SK-N-MC (cell line): Measurements from ENCODE around the gene GJC2.

ENCODE experiments used
- EZH2 ChIP-seq: fragments of 200-600 bp; sonication (generic); IDR thresholded peaks from one replicate; pipeline ENCODE4 v1.6.1; 2017; ENCODE audit warnings: antibody characterized with exemption
- POLR2AphosphoS5 ChIP-seq: IDR thresholded peaks from 2 replicates; pipeline ENCODE4 v1.6.1; 2012; ENCODE audit warnings: mild to moderate bottlenecking, low read depth, low read length, borderline replicate concordance

DNA sequence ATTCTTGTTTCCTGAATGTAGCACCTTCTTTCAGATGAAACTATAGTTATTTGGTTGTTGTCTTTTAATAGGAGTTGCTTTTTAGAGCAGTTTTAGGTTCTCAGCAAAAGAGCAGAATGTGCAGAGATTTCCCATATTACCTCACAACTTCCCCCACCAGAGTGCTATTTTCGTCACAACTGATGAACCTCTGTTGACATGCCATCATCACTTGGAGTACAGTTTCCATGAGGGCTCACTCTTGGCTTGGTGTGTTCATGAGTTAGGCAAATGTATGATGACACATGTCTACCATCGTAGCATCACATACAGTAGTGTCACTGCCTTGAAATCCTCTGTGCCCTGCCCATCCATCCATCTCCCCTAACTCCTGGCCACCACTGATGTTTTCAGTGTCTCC, 19.6 kb downstream of the GJC2 start:
- TF ChIP-seq EZH2: no peak
- no peak for TF ChIP-seq POLR2AphosphoS5
